GM23338 (cell line): ENCODE measurements around the gene CYSRT1. TPM values are rescaled to one million over a fixed set of nuclear protein-coding genes. Genes with fewer than 3 reads are reported as not detected.

Experiments
- ATAC-seq: fragments of 200-7000 bp; cut with Tn5 transposase; 3 replicates; pipeline ENCODE4 v1.9.1; 2020
- DNase-seq: peaks from one replicate; pipeline ENCODE4 v3.0.0-alpha.2; 2015; ENCODE audit warnings: low spot score
- H2AFZ ChIP-seq: fragments of 200-600 bp; sonication (generic); 2 replicates; pipeline ENCODE4 v1.8.0; 2016; ENCODE audit warnings: antibody characterized with exemption, mild to moderate bottlenecking, moderate library complexity
- H3F3A ChIP-seq: fragments of 200-600 bp; sonication (generic); replicated peaks from 2 replicates; pipeline ENCODE4 v1.8.0; 2017; ENCODE audit warnings: antibody characterized with exemption, mixed run types, low read depth
- H3K27ac ChIP-seq: fragments of 200-600 bp; sonication (generic); 2 replicates; pipeline ENCODE4 v1.6.1; 2016; ENCODE audit warnings: low read depth
- H3K27me3 ChIP-seq: fragments of 200-600 bp; sonication (generic); 2 replicates; pipeline ENCODE4 v1.8.0; 2016; ENCODE audit warnings: mild to moderate bottlenecking, mixed run types, moderate library complexity; ENCODE audit not compliant: insufficient read depth
- H3K36me3 ChIP-seq: fragments of 200-600 bp; sonication (generic); 2 replicates; pipeline ENCODE4 v1.8.0; 2016; ENCODE audit warnings: mild to moderate bottlenecking; ENCODE audit not compliant: insufficient read depth
- H3K4me1 ChIP-seq: fragments of 200-600 bp; sonication (generic); 2 replicates; pipeline ENCODE4 v1.8.0; 2016; ENCODE audit warnings: mild to moderate bottlenecking, moderate library complexity; ENCODE audit not compliant: insufficient read depth
- H3K4me2 ChIP-seq: fragments of 200-600 bp; sonication (generic); 2 replicates; pipeline ENCODE4 v1.7.1; 2017; ENCODE audit warnings: mixed run types
- H3K4me3 ChIP-seq: fragments of 200-600 bp; sonication (generic); 2 replicates; pipeline ENCODE4 v1.6.1; 2016; ENCODE audit warnings: mixed run types
- H3K79me2 ChIP-seq: fragments of 200-600 bp; sonication (generic); replicated peaks from 2 replicates; pipeline ENCODE4 v1.8.0; 2017; ENCODE audit warnings: mild to moderate bottlenecking; ENCODE audit not compliant: insufficient read depth
- H3K9me2 ChIP-seq: fragments of 200-600 bp; sonication (generic); 2 replicates; pipeline ENCODE4 v1.8.0; 2017; ENCODE audit not compliant: insufficient read depth
- H4K20me1 ChIP-seq: fragments of 200-600 bp; sonication (generic); replicated peaks from 2 replicates; pipeline ENCODE4 v1.8.0; 2017; ENCODE audit warnings: mild to moderate bottlenecking; ENCODE audit not compliant: insufficient read depth
- H3K27ac Mint-ChIP-seq: 2 replicates; pipeline ENCODE4 v1.8.0; 2020; ENCODE audit warnings: inconsistent platforms, mild to moderate bottlenecking, moderate library complexity, mixed read lengths
- H3K27me3 Mint-ChIP-seq: 3 replicates; pipeline ENCODE4 v1.8.0; 2022; ENCODE audit warnings: low read depth, mild to moderate bottlenecking, moderate library complexity, mixed read lengths, inconsistent platforms; ENCODE audit not compliant: insufficient read depth, poor library complexity
- H3K36me3 Mint-ChIP-seq: 3 replicates; pipeline ENCODE4 v1.8.0; 2021; ENCODE audit warnings: low read depth, mild to moderate bottlenecking, inconsistent platforms, moderate library complexity, mixed read lengths
- H3K4me1 Mint-ChIP-seq: 3 replicates; pipeline ENCODE4 v1.8.0; 2020; ENCODE audit warnings: mild to moderate bottlenecking, inconsistent platforms, mixed read lengths
- H3K4me3 Mint-ChIP-seq: 3 replicates; pipeline ENCODE4 v1.8.0; 2021; ENCODE audit warnings: moderate library complexity, mild to moderate bottlenecking, inconsistent platforms, mixed read lengths
- H3K9me3 Mint-ChIP-seq: 3 replicates; pipeline ENCODE4 v1.8.0; 2020; ENCODE audit warnings: moderate library complexity, mild to moderate bottlenecking, inconsistent platforms, mixed read lengths
- CREB1 ChIP-seq: fragments of 250-450 bp; sonication (Bioruptor Pico); IDR thresholded peaks from 2 replicates; pipeline ENCODE4 v1.5.0; 2020; ENCODE audit warnings: low read depth, mild to moderate bottlenecking, moderate library complexity
- CTCF ChIP-seq, 2 experiments: fragments of 200-600 bp in 1 of 2; sonication (generic) in 1 of 2; conservative IDR thresholded peaks; 2 replicates each; pipeline versions ENCODE4 v1.5.1 to v1.6.1; 2016 to 2017; ENCODE audit warnings: antibody characterized with exemption in 2 of 2, low read depth in 2 of 2, mild to moderate bottlenecking in 2 of 2, moderate library complexity in 1 of 2
- ETS1 ChIP-seq: IDR thresholded peaks from 2 replicates; pipeline ENCODE4 v1.6.1; 2016; ENCODE audit warnings: antibody characterized with exemption
- EZH2 ChIP-seq: fragments of 200-600 bp; sonication (generic); IDR thresholded peaks from one replicate; pipeline ENCODE4 v1.8.0; 2017; ENCODE audit warnings: antibody characterized with exemption, mild to moderate bottlenecking, low read depth; ENCODE audit not compliant: unreplicated experiment
- JUNB ChIP-seq: IDR thresholded peaks from one replicate; pipeline ENCODE4 v1.6.1; 2016; ENCODE audit warnings: antibody characterized with exemption; ENCODE audit not compliant: unreplicated experiment
- NANOG ChIP-seq: IDR thresholded peaks from 2 replicates; pipeline ENCODE4 v1.6.1; 2016; ENCODE audit warnings: antibody characterized with exemption, borderline replicate concordance
- POLR2AphosphoS5 ChIP-seq: IDR thresholded peaks from 2 replicates; pipeline ENCODE4 v1.6.1; 2016; ENCODE audit warnings: antibody characterized with exemption, low read depth
- REST ChIP-seq: IDR thresholded peaks from one replicate; pipeline ENCODE4 v1.6.1; 2018; ENCODE audit warnings: antibody characterized with exemption; ENCODE audit not compliant: unreplicated experiment
- STAT1 ChIP-seq: IDR thresholded peaks from one replicate; pipeline ENCODE4 v1.6.1; 2016; ENCODE audit warnings: antibody characterized with exemption; ENCODE audit not compliant: unreplicated experiment
- ZNF114 ChIP-seq: fragments of 250-450 bp; sonication (Bioruptor Pico); IDR thresholded peaks from 2 replicates; pipeline ENCODE4 v1.5.0; 2020; ENCODE audit warnings: mild to moderate bottlenecking, moderate library complexity
- ZNF331 ChIP-seq: fragments of 250-450 bp; sonication (Bioruptor Pico); IDR thresholded peaks from 2 replicates; pipeline ENCODE4 v1.5.0; 2020; ENCODE audit warnings: low read depth, mild to moderate bottlenecking, moderate library complexity
- ZNF462 ChIP-seq: fragments of 250-450 bp; sonication (Bioruptor Pico); IDR thresholded peaks from 2 replicates; pipeline ENCODE4 v1.5.0; 2020; ENCODE audit warnings: mild to moderate bottlenecking, moderate library complexity
- polyA plus RNA-seq: library from polyadenylated mRNA; unstranded; fragments of >200 nt; fragmentation: Nextera tagmentation; extraction: Ambion mirVana; gene quantifications from 2 replicates; pipeline ENCODE4 v1.2.1, GENCODE V29; 2016
- total RNA-seq: library from RNA; depleted of rRNA; stranded (reverse); fragments of >200 nt; shearing (Covaris generic); gene quantifications from 2 replicates; pipeline ENCODE4 v1.2.3, GENCODE V29; 2014

Gene CYSRT1
- total and polyA plus RNA-seq, 2 experiments from 2014 or later: 2.0 to 3.2 TPM

GRCh38 chr9:137256362-137256761, 31.4 kb downstream of the CYSRT1 start:
- H3K27ac Mint-ChIP-seq: no peak overlapping the region
- Histone ChIP-seq H3K4me3 (peak overlapping the region; percentile 96), H3K9me2 (no peaks in the 10 kb centered on the region), H3K79me2 (peaks cover 24% of the 10 kb centered on the region), H3K4me1 (peaks cover 13% of the 10 kb centered on the region; the same call in 1 of the 2 replicates), H3K4me2 (peak overlapping the region; percentile 94), H3K27ac (no peak overlapping the region), H3K27me3 (peaks cover 4% of the 10 kb centered on the region; the same call in 1 of the 2 replicates), H2AFZ (no peak overlapping the region), H4K20me1 (no peaks in the 10 kb centered on the region; the same call in 1 of the 2 replicates), H3F3A (peaks cover 14% of the 10 kb centered on the region), H3K36me3 (peaks cover 9% of the 10 kb centered on the region)
- no peaks in the 10 kb centered on the region; the same call in 2 of the 3 replicates for H3K9me3 Mint-ChIP-seq
- ATAC-seq: no peak
- H3K36me3 Mint-ChIP-seq: peaks cover 19% of the 10 kb centered on the region; the same call in 2 of the 3 replicates
- TF ChIP-seq ZNF114 (CRISPR knock-in tag) (no peak), CTCF (conservative IDR thresholded peaks at IDR 0.05; ENCODE audit: low read depth in 2 of 2) (no peak), NANOG (no peak), ETS1 (no peak), CREB1 (no peak), STAT1 (no peak), JUNB (no peak), EZH2 (no peak), ZNF462 (CRISPR knock-in tag) (no peak), ZNF331 (CRISPR knock-in tag) (no peak), REST (no peak), POLR2AphosphoS5 (no peak)
- peak overlapping the region; percentile 89 for H3K4me3 Mint-ChIP-seq
- H3K27me3 Mint-ChIP-seq: peaks cover 16% of the 10 kb centered on the region
- no peak for DNase-seq
- peaks cover 6% of the 10 kb centered on the region for H3K4me1 Mint-ChIP-seq
